ENCODE results near the gene KIAA0930.

KIAA0930 gene

DNA sequence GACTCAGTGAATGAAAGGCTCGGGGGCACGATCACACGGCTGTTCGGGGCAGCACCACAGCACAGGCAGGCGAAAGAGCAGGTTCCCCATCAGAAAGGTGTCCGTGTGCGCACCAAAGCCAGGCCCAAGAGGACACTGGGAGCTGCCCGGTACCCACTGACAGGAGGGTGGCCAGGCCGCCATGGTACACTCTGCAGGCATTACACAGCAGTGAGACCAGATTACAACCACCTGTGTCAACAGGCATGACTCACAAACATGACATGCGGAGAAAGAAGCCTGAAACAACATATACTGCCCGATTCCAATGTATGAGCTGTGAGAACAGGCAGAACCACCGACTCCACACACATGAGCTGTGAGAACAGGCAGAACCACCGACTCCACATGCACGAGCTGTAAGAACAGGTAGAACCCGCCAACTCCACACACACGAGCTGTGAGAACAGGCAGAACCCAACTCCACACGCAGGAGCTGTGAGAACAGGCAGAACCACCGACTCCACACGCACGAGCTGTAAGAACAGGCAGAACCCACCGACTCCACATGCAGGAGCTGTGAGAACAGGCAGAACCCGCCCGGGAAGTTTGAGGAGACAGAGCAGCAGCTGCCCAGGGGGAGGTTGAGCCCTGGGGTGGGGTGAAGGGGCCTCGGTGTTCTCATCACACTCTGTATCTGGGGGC, 32.6 kb downstream of the KIAA0930 start:
- TF ChIP-seq, protein P1, sequence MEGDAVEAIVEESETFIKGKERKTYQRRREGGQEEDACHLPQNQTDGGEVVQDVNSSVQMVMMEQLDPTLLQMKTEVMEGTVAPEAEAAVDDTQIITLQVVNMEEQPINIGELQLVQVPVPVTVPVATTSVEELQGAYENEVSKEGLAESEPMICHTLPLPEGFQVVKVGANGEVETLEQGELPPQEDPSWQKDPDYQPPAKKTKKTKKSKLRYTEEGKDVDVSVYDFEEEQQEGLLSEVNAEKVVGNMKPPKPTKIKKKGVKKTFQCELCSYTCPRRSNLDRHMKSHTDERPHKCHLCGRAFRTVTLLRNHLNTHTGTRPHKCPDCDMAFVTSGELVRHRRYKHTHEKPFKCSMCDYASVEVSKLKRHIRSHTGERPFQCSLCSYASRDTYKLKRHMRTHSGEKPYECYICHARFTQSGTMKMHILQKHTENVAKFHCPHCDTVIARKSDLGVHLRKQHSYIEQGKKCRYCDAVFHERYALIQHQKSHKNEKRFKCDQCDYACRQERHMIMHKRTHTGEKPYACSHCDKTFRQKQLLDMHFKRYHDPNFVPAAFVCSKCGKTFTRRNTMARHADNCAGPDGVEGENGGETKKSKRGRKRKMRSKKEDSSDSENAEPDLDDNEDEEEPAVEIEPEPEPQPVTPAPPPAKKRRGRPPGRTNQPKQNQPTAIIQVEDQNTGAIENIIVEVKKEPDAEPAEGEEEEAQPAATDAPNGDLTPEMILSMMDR (IDR thresholded peaks at IDR 0.05): no peak

DNA sequence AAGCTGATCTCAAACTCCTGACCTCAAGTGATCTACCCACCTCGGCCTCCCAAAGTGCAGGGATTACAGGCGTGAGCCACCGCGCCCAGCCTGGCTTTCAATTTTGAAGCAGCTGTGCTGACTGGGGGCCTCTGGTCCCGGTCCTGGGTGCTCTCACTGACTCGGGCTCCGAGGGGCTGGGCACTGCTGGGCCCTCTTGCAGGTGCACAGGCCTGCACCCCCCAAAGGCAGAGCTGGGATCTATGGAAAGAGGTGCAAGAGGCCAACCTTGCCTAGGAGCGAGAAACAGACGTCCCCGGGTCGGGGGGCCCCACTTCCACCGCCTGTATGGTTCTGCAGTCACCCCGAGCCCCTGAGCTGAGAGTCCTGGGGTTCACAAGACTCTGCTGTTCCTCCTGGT, 33.2 kb downstream of the KIAA0930 start:
- TF ChIP-seq, protein P1 (IDR thresholded peaks at IDR 0.05): no peak

DNA sequence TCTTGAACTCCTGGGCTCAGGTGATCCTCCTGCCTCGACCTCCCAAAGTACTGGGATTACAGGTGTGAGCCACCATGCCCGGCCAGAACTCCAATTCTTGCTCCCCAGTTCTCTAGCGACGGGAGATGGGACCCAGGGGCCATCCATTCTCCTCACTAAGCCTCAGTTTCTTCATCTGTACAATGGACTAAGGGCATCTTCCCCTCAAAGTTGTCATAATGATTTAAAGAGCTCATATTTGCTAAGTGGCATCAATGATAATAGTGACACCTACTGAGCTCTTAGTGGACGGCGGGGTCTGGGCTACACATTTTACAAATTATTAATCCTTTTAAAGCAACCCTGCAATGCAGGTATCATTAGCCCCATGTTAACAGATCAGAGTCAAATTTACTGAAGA, 34.5 kb downstream of the KIAA0930 start:
- TF ChIP-seq, protein P1 (IDR thresholded peaks at IDR 0.05): no peak

DNA sequence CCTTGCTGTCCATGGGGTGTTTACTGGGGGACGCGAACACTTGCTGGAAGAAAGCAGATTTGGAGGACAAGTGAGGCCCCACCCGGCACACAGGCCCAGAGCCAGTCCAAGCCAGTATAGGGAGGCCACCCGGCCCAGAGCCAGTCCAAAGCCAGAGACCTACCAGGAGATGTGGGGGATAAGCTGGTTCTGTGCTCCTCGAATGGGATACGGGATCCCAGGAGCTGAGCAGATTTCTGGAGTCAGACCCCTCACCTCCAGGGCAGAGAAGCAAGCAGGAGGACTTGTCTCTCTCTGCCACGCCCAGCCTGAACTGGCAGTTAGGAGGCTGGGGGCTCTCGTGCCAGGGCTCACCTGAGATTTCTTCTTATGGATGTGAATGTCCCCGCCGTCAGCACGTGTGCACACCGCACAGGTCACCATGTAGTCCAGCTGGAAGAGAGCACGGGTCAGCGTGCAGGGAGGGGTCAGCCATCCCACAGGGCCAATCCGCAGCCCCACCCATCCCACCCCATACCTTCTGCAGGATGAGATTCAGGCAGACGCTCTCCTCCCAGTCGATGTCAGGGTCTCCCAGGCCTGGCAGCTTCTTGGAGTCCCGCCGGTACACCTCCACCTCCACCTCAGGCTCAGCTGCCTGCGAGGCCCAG, 35.3 kb downstream of the KIAA0930 start:
- TF ChIP-seq, protein P1 (IDR thresholded peaks at IDR 0.05): no peak

DNA sequence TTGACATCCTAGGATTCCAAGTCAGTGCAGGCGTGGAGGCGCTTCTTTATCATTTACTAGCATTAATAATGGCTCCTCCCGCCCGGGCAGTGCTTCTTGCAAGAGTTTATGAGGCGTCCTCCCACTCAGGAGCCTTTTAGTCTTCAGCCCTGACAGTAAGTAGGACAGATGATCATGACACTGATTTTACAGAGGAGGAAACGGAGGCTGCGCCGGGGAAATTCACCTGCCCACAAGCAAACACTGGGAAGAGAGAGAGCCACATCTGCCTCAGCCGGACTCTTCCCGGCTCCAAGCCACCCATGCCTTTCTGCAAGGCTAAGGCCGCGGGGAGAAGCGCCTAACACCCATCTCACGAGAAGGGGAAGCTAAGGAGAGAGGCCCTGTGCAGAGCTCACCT, 35.9 kb downstream of the KIAA0930 start:
- TF ChIP-seq, protein P1 (IDR thresholded peaks at IDR 0.05): no peak

DNA sequence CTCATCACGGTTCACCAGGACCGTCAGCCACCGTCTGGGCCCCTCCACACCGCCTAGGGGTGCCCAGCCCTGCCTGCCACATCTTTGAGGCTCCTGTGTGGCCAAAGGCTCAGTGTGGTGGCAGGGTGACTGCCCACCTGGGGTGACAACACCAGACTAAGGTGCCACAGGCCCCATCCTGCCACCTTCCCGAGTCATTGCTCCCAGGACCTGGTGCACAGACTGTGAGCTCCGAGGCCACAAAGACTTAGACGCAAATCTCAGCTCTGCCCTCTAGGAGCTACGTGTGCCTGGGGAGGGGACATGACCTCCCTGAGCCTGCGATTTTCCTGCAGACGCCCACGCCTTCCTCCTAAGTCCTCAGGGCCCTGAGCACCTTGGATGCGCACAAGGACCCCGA, 36.5 kb downstream of the KIAA0930 start:
- TF ChIP-seq, protein P1 (IDR thresholded peaks at IDR 0.05): no peak

DNA sequence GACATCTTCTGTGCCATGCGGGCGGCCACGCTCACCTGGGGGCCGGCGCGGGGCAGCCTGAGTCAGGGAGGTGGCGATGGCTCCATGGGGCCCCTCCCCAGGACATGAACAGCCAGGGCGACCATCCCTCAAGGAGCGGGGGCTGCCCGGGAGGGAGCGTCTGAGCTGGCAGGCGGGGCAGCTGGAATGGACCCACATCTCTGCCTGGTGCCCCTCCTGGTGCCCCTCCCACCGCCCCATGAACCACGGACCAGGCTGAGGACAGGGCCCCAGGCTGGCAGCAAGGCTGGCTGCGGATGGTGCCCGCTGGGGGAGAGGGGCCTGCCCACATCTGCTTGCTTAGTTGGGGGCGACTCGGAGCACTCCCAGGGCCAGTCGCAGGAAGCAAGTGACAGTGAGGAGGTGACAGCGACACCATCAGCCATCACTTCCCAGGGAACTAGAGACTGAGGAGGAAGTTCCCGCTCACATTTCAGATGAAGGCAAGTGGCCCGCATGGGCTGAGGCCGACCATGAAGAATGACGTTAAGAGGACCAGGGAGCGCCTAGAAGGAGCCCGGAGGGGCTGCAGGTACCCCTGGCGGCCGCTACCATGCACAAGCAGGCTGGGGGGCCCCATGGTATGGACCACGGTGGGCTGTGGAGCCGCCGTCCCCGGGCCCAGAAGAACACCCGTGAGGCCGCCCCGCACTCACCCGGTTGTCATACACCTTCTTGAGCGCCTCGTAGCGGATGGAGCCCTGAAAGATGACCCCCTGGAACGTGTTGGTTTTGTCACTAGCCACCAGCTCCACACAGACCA, 37.3 kb downstream of the KIAA0930 start:
- TF ChIP-seq, protein P1 (IDR thresholded peaks at IDR 0.05): no peak
